HG03520 (cell line): ENCODE results near the gene MOV10L1.

Source experiments
- ATAC-seq: cut with Tn5 transposase; IDR thresholded peaks from one replicate; pipeline ENCODE4 v1.9.1; 2021; ENCODE audit warnings: mild to moderate bottlenecking, moderate library complexity; ENCODE audit not compliant: unreplicated experiment

The MOV10L1 gene

GRCh38 chr22:50058906-50059880, 30.6 kb upstream of the MOV10L1 start:
- ATAC-seq = no peak

DNA sequence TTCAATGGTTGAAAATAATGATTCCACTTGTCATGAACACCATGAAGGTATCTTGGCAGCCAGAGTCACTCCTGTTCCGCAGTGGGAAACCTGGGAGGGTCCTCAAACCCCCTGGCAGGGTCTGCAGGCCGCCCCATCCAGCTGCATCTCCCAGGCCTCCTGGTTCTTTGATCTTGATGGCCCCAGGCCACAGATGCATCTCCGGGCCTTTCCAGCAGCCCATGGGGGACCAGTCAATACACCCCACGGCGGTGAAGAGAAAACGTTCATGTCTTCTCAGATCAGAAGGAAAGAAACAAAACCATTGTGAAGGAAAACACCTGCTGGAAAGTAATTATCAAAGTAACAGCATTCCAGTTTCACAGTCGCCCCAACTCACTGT, 29.9 kb upstream of the MOV10L1 start:
- ATAC-seq = no peak

DNA sequence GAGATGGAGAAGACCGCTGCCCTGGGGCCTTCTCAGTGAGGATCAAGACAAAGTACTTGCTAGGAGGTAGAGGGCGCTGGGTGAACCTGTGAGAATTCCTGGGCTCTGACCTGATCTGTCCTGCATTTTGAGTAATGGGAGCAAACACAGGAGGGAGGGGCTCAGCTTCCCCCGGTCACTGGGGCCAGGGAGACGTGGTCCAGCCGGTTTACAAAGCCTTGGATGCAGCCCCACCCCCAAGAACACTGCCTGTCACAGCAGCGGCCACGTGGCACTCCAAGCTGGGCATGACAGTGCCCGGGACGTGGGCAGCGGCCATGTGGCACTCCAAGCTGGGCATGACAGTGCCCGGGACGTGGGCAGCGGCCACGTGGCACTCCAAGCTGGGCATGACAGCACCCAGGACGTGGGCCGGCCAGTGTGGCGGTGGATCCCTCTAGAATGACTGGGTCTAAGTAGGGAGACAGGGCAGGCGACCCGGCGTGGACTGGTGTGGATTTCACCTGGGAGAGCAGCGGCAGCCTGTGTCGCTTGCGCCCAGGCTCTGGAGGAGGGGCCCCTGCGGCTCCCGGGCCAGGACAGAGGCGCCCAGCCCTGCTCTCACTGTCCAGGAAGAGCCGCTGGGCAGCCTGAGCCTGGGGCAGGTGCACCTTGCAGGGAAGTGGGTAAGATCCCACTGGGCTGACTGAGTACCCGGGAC, 29.2 kb upstream of the MOV10L1 start:
- no peak for ATAC-seq

GRCh38 chr22:50061141-50061823, 28.5 kb upstream of the MOV10L1 start:
- no peak for ATAC-seq

GRCh38 chr22:50061824-50062355, 27.9 kb upstream of the MOV10L1 start:
- ATAC-seq = no peak

GRCh38 chr22:50062509-50063135, 27.2 kb upstream of the MOV10L1 start:
- no peak for ATAC-seq

DNA sequence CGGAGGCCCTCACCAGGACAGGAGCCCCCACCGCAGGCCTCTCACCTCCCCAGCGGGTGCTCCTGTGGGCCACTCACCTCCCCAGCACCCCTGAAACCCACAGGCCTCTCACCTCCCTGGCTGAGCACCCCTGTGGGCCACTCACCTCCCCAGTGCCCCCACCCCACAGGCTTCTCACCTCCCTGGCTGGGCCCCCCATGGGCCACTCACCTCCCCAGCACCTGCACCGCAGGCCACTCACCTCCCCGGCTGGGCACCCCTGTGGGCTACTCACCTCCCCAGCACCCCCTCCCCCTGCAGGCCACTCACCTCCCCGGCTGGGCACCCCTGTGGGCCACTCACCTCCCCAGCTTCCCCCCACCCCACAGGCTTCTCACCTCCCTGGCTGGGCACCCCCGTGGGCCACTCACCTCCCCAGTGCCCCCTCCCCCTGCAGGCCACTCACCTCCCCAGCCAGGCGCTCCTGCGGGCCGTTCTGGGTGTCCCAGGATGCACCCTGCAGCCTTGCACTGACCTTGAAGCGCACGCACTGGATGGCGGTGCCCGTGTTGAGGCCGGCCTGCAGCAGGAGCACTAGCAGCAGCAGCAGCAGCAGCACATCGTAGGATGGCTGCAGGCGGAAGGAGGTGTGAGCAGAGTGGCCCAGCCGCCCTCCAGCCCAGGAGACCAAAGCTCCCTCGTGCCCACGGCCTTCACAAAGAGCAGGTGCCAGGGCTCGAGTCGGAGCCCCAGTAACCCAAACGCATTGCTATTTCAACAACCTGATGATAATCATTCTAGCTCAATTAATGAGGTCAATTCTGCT, 26.0 kb upstream of the MOV10L1 start:
- ATAC-seq = no peak

GRCh38 chr22:50064453-50064852, 25.4 kb upstream of the MOV10L1 start:
- ATAC-seq = no peak

- ATAC-seq = no peak
These were observed 22.6 kb upstream of the MOV10L1 start for GRCh38 chr22:50067244-50067643.

GRCh38 chr22:50068096-50068495, 21.7 kb upstream of the MOV10L1 start:
- ATAC-seq = no peak

GRCh38 chr22:50070366-50070765, 19.4 kb upstream of the MOV10L1 start:
- ATAC-seq = no peak

- no peak for ATAC-seq
These were observed 18.2 kb upstream of the MOV10L1 start for GRCh38 chr22:50071432-50072166.

DNA sequence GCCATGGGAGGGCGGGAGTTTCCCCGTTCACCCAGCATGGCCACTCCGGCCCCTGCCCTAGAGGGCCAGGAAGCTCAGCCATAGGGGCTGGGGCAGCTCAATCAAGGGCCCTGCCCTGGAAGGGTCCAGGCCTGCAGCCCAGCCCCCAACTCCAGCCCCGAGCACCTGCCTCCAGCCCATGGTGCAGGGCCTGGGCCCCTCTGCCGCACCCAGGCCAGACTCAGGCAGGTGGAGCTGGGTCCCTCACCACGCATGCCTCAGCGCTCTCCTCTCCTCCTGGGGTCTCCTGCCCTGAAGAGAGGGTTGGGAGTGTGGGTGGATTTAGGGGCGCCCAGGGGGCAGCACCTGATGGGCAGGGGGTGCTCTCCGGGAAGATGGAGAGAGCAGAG, 17.6 kb upstream of the MOV10L1 start:
- no peak for ATAC-seq

GRCh38 chr22:50072714-50073538, 16.9 kb upstream of the MOV10L1 start:
- ATAC-seq = no peak

DNA sequence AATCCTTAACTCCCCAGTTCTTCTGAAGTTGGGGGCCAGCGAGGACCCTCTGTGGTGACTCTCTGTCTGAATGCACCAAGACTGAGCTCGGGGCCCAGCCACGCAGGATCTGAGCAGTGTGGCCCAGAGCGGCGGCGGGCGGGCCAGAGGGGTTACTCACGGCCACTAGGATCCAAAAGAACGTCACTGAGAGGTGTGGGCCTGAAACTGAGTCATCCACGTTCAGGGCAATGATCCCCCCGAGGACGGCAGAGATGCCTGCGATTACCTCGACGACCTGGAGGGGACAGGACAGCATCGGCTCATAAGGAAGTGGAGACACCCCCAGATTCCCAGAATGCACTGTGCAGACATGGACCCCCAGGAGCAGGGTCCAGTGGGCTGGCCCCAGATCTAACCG, 15.8 kb upstream of the MOV10L1 start:
- no peak for ATAC-seq

GRCh38 chr22:50074551-50075530, 15.0 kb upstream of the MOV10L1 start:
- no peak for ATAC-seq
